Activated naive CD8-positive, alpha-beta T cell treated with anti-CD3 and anti-CD28 coated beads for 36 hours (primary cell): ENCODE measurements around the gene CMBL. TPM values are rescaled to one million over a fixed set of nuclear protein-coding genes. Genes with fewer than 3 reads are reported as not detected.
A peak's percentile ranks its signal among the peaks of the same experiment; 100 is the strongest.
"Not testable (repeated sequence)": the region's sequence is repeated elsewhere in the genome, so short reads cannot be mapped to it uniquely, and the experiment has no call there.

Experiments
- DNase-seq: peaks from one replicate; pipeline ENCODE4 v3.0.0; 2021
- H3K27ac Mint-ChIP-seq: one replicate; pipeline ENCODE4 v1.8.0; 2022; ENCODE audit warnings: mild to moderate bottlenecking, moderate library complexity, mixed read lengths
- H3K27me3 Mint-ChIP-seq: one replicate; pipeline ENCODE4 v1.8.0; 2022; ENCODE audit warnings: mild to moderate bottlenecking, mixed read lengths
- H3K36me3 Mint-ChIP-seq: one replicate; pipeline ENCODE4 v1.8.0; 2021; ENCODE audit warnings: mild to moderate bottlenecking, mixed read lengths
- H3K4me1 Mint-ChIP-seq: one replicate; pipeline ENCODE4 v1.8.0; 2021; ENCODE audit warnings: mixed read lengths
- H3K4me3 Mint-ChIP-seq: one replicate; pipeline ENCODE4 v1.8.0; 2022; ENCODE audit warnings: mild to moderate bottlenecking, moderate library complexity, mixed read lengths
- H3K9me3 Mint-ChIP-seq: one replicate; pipeline ENCODE4 v1.8.0; 2022; ENCODE audit warnings: mixed read lengths
- total RNA-seq, 2 experiments: library from RNA; stranded (reverse); gene quantifications; one replicate each; pipeline ENCODE4 v1.2.3, GENCODE V29; 2021

CMBL gene
- total RNA-seq, 2 experiments from 2014 or later: 2.4 to 2.9 TPM

- H3K9me3 Mint-ChIP-seq: no peaks in the 10 kb centered on the region
- no peaks in the 10 kb centered on the region for H3K27me3 Mint-ChIP-seq
- H3K36me3 Mint-ChIP-seq: peaks cover 36% of the 10 kb centered on the region
- peaks cover 33% of the 10 kb centered on the region for H3K4me1 Mint-ChIP-seq
- peak overlapping the region; percentile 99 for H3K27ac Mint-ChIP-seq
- H3K4me3 Mint-ChIP-seq: peak overlapping the region; percentile 95
- peak; percentile 13 for DNase-seq
These were observed 59.1 kb downstream of the CMBL start for GRCh38 chr5:10248378-10249260.

- H3K4me1 Mint-ChIP-seq: peaks cover 27% of the 10 kb centered on the region
- H3K4me3 Mint-ChIP-seq, H3K27me3 Mint-ChIP-seq, H3K9me3 Mint-ChIP-seq, DNase-seq, H3K27ac Mint-ChIP-seq: not testable (repeated sequence)
- peaks cover 29% of the 10 kb centered on the region for H3K36me3 Mint-ChIP-seq
These were observed 60.5 kb downstream of the CMBL start for GRCh38 chr5:10247217-10247616.

DNA sequence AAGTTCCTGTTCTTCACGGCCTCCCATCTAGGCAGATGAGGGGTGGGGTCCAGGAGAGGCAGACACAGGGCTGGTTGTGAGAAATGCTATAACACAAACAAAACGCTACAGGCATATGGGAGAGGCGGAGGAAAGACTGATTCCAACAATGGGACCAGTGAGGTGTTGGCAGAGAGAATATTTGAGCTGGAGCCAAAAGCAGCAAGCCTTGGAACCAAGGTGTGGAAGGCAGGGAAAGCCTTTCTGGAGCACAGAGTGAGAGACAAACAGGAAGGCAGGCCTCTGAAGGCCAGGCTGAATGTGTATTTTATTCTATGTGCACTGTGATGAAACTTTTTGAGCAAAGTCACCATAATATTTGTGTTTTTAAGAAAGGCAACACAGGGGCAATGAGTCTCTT is 60.9 kb downstream of the CMBL start:
- H3K36me3 Mint-ChIP-seq: peaks cover 25% of the 10 kb centered on the region
- no peaks in the 10 kb centered on the region for H3K27me3 Mint-ChIP-seq
- no peak overlapping the region for H3K4me3 Mint-ChIP-seq
- H3K9me3 Mint-ChIP-seq: no peaks in the 10 kb centered on the region
- peaks cover 23% of the 10 kb centered on the region for H3K4me1 Mint-ChIP-seq
- DNase-seq: no peak
- H3K27ac Mint-ChIP-seq: no peak overlapping the region

- no peak overlapping the region for H3K4me3 Mint-ChIP-seq
- no peak overlapping the region for H3K27ac Mint-ChIP-seq
- peaks cover 10% of the 10 kb centered on the region for H3K36me3 Mint-ChIP-seq
- no peak for DNase-seq
- no peaks in the 10 kb centered on the region for H3K9me3 Mint-ChIP-seq
- no peaks in the 10 kb centered on the region for H3K27me3 Mint-ChIP-seq
- peaks cover 18% of the 10 kb centered on the region for H3K4me1 Mint-ChIP-seq
These were observed 63.3 kb downstream of the CMBL start for GRCh38 chr5:10244342-10244944.

DNA sequence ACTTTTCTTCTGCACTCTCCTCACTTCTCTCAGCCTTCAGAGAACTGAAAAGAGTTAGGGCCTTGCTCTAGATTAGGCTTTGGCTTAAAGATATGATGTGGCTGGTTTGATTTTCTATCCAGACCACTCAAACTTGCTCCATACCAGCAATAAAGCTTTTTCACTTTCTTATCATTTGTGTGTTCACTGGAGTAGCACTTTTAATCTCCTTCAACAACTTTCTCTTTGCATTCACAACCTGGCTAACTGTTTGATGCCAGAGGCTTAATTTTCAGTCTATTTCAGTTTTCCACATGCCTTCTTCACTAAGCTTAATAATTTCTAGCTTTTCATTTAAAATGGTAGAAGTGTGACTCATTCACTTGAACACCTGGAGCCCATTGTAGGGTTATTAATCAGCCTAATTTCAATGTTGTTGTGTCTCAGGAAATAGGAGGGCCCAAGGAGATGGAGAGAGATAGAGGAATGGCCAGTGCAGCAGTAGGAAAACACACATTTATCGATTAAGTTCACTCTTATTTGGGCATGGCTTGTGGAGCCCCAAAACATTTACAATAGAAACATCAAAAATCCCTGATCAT is 64.0 kb downstream of the CMBL start:
- Mint-ChIP-seq H3K36me3 (peaks cover 13% of the 10 kb centered on the region), H3K4me1 (peaks cover 16% of the 10 kb centered on the region), H3K27me3 (no peaks in the 10 kb centered on the region), H3K9me3 (no peaks in the 10 kb centered on the region), H3K27ac (no peak overlapping the region), H3K4me3 (no peak overlapping the region)
- DNase-seq: no peak

GRCh38 chr5:10235350-10235749 is 72.4 kb downstream of the CMBL start:
- H3K4me1 Mint-ChIP-seq: no peaks in the 10 kb centered on the region
- no peaks in the 10 kb centered on the region for H3K27me3 Mint-ChIP-seq
- H3K27ac Mint-ChIP-seq: no peak overlapping the region
- no peak overlapping the region for H3K4me3 Mint-ChIP-seq
- DNase-seq: no peak
- H3K9me3 Mint-ChIP-seq: no peaks in the 10 kb centered on the region
- peaks cover 32% of the 10 kb centered on the region for H3K36me3 Mint-ChIP-seq

DNA sequence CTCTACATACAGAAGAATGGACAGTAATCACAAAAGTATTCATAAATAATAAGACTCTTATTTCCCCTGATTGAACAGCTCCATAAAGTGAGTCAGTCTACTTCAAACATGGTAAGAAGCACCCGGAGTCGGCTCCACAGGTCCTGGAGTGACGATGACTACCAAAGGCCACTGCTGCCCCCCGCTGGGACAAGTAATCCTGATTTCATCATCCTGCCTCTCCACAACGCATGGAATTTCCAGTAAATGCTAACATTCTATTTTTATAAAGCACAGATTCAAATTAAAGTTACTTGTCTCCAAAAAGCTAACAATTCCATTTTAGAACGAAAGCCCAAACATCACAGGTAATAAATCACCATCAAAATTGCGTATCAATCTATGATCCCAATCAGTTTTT is 74.2 kb downstream of the CMBL start:
- Mint-ChIP-seq H3K9me3 (no peaks in the 10 kb centered on the region), H3K36me3 (peaks cover 30% of the 10 kb centered on the region), H3K27ac (no peak overlapping the region), H3K4me3 (no peak overlapping the region), H3K27me3 (no peaks in the 10 kb centered on the region), H3K4me1 (no peaks in the 10 kb centered on the region)
- DNase-seq: no peak

- DNase-seq: no peak
- Mint-ChIP-seq H3K4me3 (no peak overlapping the region), H3K27ac (no peak overlapping the region), H3K27me3 (no peaks in the 10 kb centered on the region), H3K9me3 (no peaks in the 10 kb centered on the region), H3K36me3 (peaks cover 28% of the 10 kb centered on the region), H3K4me1 (no peaks in the 10 kb centered on the region)
These were observed 74.7 kb downstream of the CMBL start for GRCh38 chr5:10233011-10233410.

DNA sequence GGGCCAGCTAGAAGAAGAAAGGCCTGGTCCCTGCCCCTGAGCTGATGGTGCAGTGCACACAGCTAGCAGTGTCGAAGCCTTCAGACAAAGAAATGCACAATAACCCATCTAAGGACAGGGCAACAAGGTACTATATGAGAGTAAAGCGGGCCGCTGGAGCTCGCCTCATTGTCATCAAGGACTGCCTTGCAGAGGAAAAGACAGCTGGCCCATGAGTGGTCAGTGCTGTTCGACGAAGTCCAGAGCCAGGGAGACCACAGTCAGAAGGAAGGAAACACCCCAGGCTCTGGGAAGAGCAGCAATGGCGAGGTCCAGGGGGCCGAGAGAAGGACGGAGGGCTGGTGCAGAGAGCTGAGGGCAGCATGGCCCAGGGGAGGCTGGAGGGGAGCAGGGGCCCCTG is 75.3 kb downstream of the CMBL start:
- peaks cover 27% of the 10 kb centered on the region for H3K36me3 Mint-ChIP-seq
- H3K9me3 Mint-ChIP-seq: no peaks in the 10 kb centered on the region
- no peaks in the 10 kb centered on the region for H3K4me1 Mint-ChIP-seq
- no peak overlapping the region for H3K27ac Mint-ChIP-seq
- H3K4me3 Mint-ChIP-seq: no peak overlapping the region
- DNase-seq: no peak
- H3K27me3 Mint-ChIP-seq: no peaks in the 10 kb centered on the region

- Mint-ChIP-seq H3K27ac (no peak overlapping the region), H3K4me1 (no peaks in the 10 kb centered on the region), H3K36me3 (peaks cover 42% of the 10 kb centered on the region), H3K4me3 (no peak overlapping the region), H3K27me3 (no peaks in the 10 kb centered on the region), H3K9me3 (peaks cover 2% of the 10 kb centered on the region)
- no peak for DNase-seq
These were observed 78.2 kb downstream of the CMBL start for GRCh38 chr5:10229306-10230048.

DNA sequence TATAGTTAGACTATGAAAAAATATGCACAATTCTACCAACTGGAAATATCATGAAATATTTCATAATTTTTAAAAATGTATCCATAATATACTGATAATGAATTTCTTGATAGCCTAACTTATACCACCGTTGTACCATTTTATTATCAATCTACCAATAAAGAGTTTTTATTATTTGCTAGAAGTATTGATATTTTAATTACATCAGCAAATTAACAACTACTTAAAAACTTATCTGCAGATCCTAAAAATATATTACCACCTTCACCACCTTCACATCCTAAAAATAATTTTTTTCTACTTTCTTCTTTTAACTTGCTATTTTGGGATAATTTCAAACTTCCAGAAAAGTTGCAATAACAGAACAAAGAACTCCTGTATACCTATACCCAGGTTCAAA is 79.4 kb downstream of the CMBL start:
- H3K4me1 Mint-ChIP-seq: no peaks in the 10 kb centered on the region
- no peak overlapping the region for H3K4me3 Mint-ChIP-seq
- H3K27me3 Mint-ChIP-seq: no peaks in the 10 kb centered on the region
- peaks cover 53% of the 10 kb centered on the region for H3K36me3 Mint-ChIP-seq
- H3K9me3 Mint-ChIP-seq: peaks cover 5% of the 10 kb centered on the region
- DNase-seq: no peak
- no peak overlapping the region for H3K27ac Mint-ChIP-seq

Other genes with a start within 250 kb of the CMBL start
- 10 to 100 TPM; 25.9 to 26.2 TPM for gene ATPSCKMT, start 58.0 kb downstream of the CMBL start, total RNA-seq
- gene CCT5, start 57.6 kb downstream of the CMBL start, total RNA-seq: 100 to 1,000 TPM; 548 to 564 TPM
- 10 to 100 TPM; 82.7 to 86.1 TPM for gene MARCHF6, start 45.8 kb upstream of the CMBL start, total RNA-seq
- gene ROPN1L, start 134.0 kb upstream of the CMBL start, total RNA-seq: not detected